H9 (cell line): ENCODE measurements around the gene TMEM107. TPM values are rescaled to one million over a fixed set of nuclear protein-coding genes. Genes with fewer than 3 reads are reported as not detected.

ENCODE experiments used
- DNase-seq: peaks from one replicate; pipeline ENCODE4 v3.0.0-alpha.2; 2017
- H2AFZ ChIP-seq: one replicate; pipeline ENCODE4 v1.6.1; 2013; ENCODE audit warnings: mild to moderate bottlenecking, low read length, control low read depth, moderate library complexity
- H2AK5ac ChIP-seq: 2 replicates; pipeline ENCODE4 v1.6.1; 2013; ENCODE audit warnings: low read length, control low read depth, mixed read lengths; ENCODE audit not compliant: insufficient read length
- H2BK120ac ChIP-seq: one replicate; pipeline ENCODE4 v1.6.1; 2013; ENCODE audit warnings: low read depth, mild to moderate bottlenecking, low read length, control low read depth, inconsistent platforms; ENCODE audit not compliant: poor library complexity, severe bottlenecking
- H2BK12ac ChIP-seq: 2 replicates; pipeline ENCODE4 v1.6.1; 2013; ENCODE audit warnings: low read length, control low read depth, mixed read lengths, low read depth; ENCODE audit not compliant: insufficient read length
- H2BK15ac ChIP-seq: 2 replicates; pipeline ENCODE4 v1.6.1; 2013; ENCODE audit warnings: low read depth, low read length, control low read depth
- H2BK20ac ChIP-seq: one replicate; pipeline ENCODE4 v1.6.1; 2013; ENCODE audit warnings: low read depth, mild to moderate bottlenecking, low read length, control low read depth, inconsistent platforms; ENCODE audit not compliant: poor library complexity, severe bottlenecking
- H2BK5ac ChIP-seq: 2 replicates; pipeline ENCODE4 v1.6.1; 2013; ENCODE audit warnings: low read length, control low read depth, mixed read lengths; ENCODE audit not compliant: insufficient read length
- H3K14ac ChIP-seq: 2 replicates; pipeline ENCODE4 v1.6.1; 2013; ENCODE audit warnings: low read length, control low read depth; ENCODE audit not compliant: insufficient read depth
- H3K18ac ChIP-seq: 2 replicates; pipeline ENCODE4 v1.6.1; 2013; ENCODE audit warnings: low read depth, mild to moderate bottlenecking, mixed read lengths, low read length, control low read depth; ENCODE audit not compliant: insufficient read length
- H3K23ac ChIP-seq: 2 replicates; pipeline ENCODE4 v1.6.1; 2013; ENCODE audit warnings: low read length, control low read depth, mixed read lengths, low read depth; ENCODE audit not compliant: insufficient read length
- H3K23me2 ChIP-seq: 2 replicates; pipeline ENCODE4 v1.6.1; 2013; ENCODE audit warnings: low read depth, mild to moderate bottlenecking, mixed read lengths, low read length, control low read depth; ENCODE audit not compliant: insufficient read length, poor library complexity, severe bottlenecking
- H3K27ac ChIP-seq: 2 replicates; pipeline ENCODE4 v1.5.1; 2013; ENCODE audit warnings: low read length, control low read depth, mixed read lengths, low read depth; ENCODE audit not compliant: insufficient read length
- H3K27me3 ChIP-seq: 2 replicates; pipeline ENCODE4 v1.6.1; 2013; ENCODE audit warnings: low read length, control low read depth, inconsistent platforms; ENCODE audit not compliant: insufficient read depth
- H3K4ac ChIP-seq: 2 replicates; pipeline ENCODE4 v1.6.1; 2013; ENCODE audit warnings: low read depth, mild to moderate bottlenecking, control low read depth, inconsistent platforms, low read length, moderate library complexity
- H3K4me1 ChIP-seq: 2 replicates; pipeline ENCODE4 v1.6.1; 2013; ENCODE audit warnings: low read length, control low read depth, inconsistent platforms; ENCODE audit not compliant: insufficient read depth
- H3K4me2 ChIP-seq: 2 replicates; pipeline ENCODE4 v1.6.1; 2013; ENCODE audit warnings: low read length, control low read depth, mixed read lengths; ENCODE audit not compliant: insufficient read length, insufficient read depth
- H3K56ac ChIP-seq: 2 replicates; pipeline ENCODE4 v1.6.1; 2013; ENCODE audit warnings: low read depth, mild to moderate bottlenecking, mixed read lengths, low read length, control low read depth; ENCODE audit not compliant: insufficient read length
- H3K79me1 ChIP-seq: 2 replicates; pipeline ENCODE4 v1.6.1; 2013; ENCODE audit warnings: low read depth, mild to moderate bottlenecking, moderate library complexity, low read length, control low read depth, inconsistent platforms; ENCODE audit not compliant: insufficient read depth, poor library complexity, severe bottlenecking
- H3K79me2 ChIP-seq: 2 replicates; pipeline ENCODE4 v1.6.1; 2013; ENCODE audit warnings: low read length, control low read depth, inconsistent platforms; ENCODE audit not compliant: insufficient read depth
- H3K9ac ChIP-seq: 2 replicates; pipeline ENCODE4 v1.6.1; 2013; ENCODE audit warnings: low read length, control low read depth, mixed read lengths; ENCODE audit not compliant: insufficient read length; ENCODE audit errors: extremely low read depth
- H3K9me3 ChIP-seq: one replicate; pipeline ENCODE4 v1.6.1; 2013; ENCODE audit warnings: low read depth, low read length, inconsistent platforms; ENCODE audit not compliant: control insufficient read depth
- H3T11ph ChIP-seq: one replicate; pipeline ENCODE4 v1.6.1; 2013; ENCODE audit warnings: mild to moderate bottlenecking, low read length, control low read depth, inconsistent platforms
- H4K20me1 ChIP-seq: one replicate; pipeline ENCODE4 v1.6.1; 2013; ENCODE audit not compliant: control insufficient read depth, insufficient read length, insufficient read depth
- H4K5ac ChIP-seq: 2 replicates; pipeline ENCODE4 v1.6.1; 2013; ENCODE audit warnings: low read depth, mild to moderate bottlenecking, mixed read lengths, low read length, control low read depth; ENCODE audit not compliant: insufficient read length
- H4K8ac ChIP-seq: replicated peaks from 2 replicates; pipeline ENCODE4 v1.6.1; 2013; ENCODE audit warnings: low read length, control low read depth, mixed read lengths, low read depth; ENCODE audit not compliant: insufficient read length
- H4K91ac ChIP-seq: 2 replicates; pipeline ENCODE4 v1.6.1; 2013; ENCODE audit warnings: low read depth, mild to moderate bottlenecking, moderate library complexity, mixed read lengths, low read length, control low read depth; ENCODE audit not compliant: insufficient read length
- H3K27ac Mint-ChIP-seq, 3 experiments: 2 replicates in 2 of 3; 3 replicates in 1 of 3; pipeline ENCODE4 v1.8.0; 2020 to 2021; ENCODE audit warnings: mixed read lengths in 3 of 3, mild to moderate bottlenecking in 1 of 3, moderate library complexity in 1 of 3
- H3K27me3 Mint-ChIP-seq: 2 replicates; pipeline ENCODE4 v1.8.0; 2021; ENCODE audit warnings: low read depth, mild to moderate bottlenecking, moderate library complexity, mixed read lengths
- H3K36me3 Mint-ChIP-seq, 3 experiments: 2 replicates in 2 of 3; 3 replicates in 1 of 3; pipeline ENCODE4 v1.8.0; 2020 to 2021; ENCODE audit warnings: low read depth in 3 of 3, mixed read lengths in 3 of 3; ENCODE audit not compliant: insufficient read depth in 1 of 3
- H3K4me1 Mint-ChIP-seq, 2 experiments: 2 replicates each; pipeline ENCODE4 v1.8.0; 2020; ENCODE audit warnings: mixed read lengths in 2 of 2
- H3K4me3 Mint-ChIP-seq, 2 experiments: 2 replicates in 1 of 2; 3 replicates in 1 of 2; pipeline ENCODE4 v1.8.0; 2020 to 2021; ENCODE audit warnings: mild to moderate bottlenecking in 2 of 2, mixed read lengths in 2 of 2, moderate library complexity in 1 of 2
- H3K9me3 Mint-ChIP-seq, 2 experiments: 2 replicates in 1 of 2; 3 replicates in 1 of 2; pipeline ENCODE4 v1.8.0; 2020; ENCODE audit warnings: mild to moderate bottlenecking in 2 of 2, mixed read lengths in 2 of 2, moderate library complexity in 1 of 2
- WGBS: extraction: QIAGEN DNeasy Blood & Tissue Kit; methylation state at CpG from one replicate; pipeline ENCODE4 v1.1.7; 2013; ENCODE audit warnings: missing lambda C conversion rate, low lambda C conversion rate, mixed read lengths; ENCODE audit not compliant: insufficient read length; ENCODE audit errors: extremely low coverage; 5-methylcytosine and 5-hydroxymethylcytosine counted together
- microRNA-seq: library from miRNA; unstranded; fragments of <30 nt; microRNA quantifications from one replicate; pipeline ENCODE4, GENCODE V29; 2020; ENCODE audit warnings: borderline microRNAs expressed
- total RNA-seq: library from RNA; stranded (reverse); gene quantifications from 2 replicates; pipeline ENCODE4 v1.2.1, GENCODE V29; 2021
- TF ChIP-seq, protein P1 (sequence below): fragments of 200-600 bp; sonication (generic); conservative IDR thresholded peaks from 3 replicates; pipeline ENCODE4 v1.8.0; 2021; ENCODE audit warnings: antibody characterized with exemption, mild to moderate bottlenecking

Gene TMEM107
- total RNA-seq, 1 experiment from 2014 or later: 12.7 TPM

DNA sequence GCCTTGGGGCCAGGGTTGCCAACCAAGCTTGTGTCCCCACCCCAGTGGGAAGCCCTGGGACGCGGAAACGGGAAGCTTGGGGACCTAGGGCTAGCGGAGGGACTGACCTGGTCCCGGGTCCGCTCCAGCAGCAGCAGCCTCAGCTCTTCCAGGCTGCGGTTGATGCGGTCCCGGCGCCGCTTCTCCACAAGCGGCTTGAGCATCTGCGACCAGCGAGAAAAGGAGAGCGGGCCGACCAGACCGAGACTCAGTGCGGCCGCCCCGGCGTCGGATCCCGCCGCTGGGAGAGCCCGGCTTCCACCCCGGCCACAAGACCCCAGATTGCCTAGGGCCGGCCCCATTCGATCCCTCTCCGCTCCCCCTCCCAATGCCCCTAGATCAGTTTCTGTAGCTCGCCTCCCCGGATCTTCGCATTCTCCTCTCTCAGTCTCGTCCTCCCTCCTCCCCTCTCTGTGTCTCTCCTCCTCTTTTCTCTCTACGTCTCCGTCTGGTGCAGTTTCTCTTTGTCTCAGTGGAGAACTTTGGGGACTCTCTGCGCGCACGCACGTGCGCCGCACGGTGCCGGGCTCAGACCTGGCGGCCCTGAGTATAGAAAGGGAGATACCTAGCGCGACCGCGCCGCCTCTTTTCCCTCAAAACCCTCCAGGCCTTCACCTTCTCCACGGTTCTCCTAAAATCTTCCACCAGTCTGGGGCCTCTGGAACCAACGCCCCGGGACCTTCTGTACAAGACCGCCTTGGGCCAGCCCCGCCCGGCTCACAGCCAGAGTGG is 53.1 kb downstream of the TMEM107 start:
- H3K4ac ChIP-seq: no peak overlapping the region
- peak overlapping the region in 1 of 3 experiments; percentile 50; a peak in 1 of 7 replicates for H3K27ac Mint-ChIP-seq
- DNase-seq: peak; percentile 63

More for the DNA sequence above, 53.1 kb downstream of the TMEM107 start:
- H3K79me2 ChIP-seq: no peaks in the 10 kb centered on the region
- no peak overlapping the region for H2BK5ac ChIP-seq
- no peak overlapping the region for H2AK5ac ChIP-seq
- H3K23ac ChIP-seq: no peak overlapping the region
- H4K5ac ChIP-seq: no peak overlapping the region
- peaks cover 34% of the 10 kb centered on the region for H3K27me3 ChIP-seq
- H3K9me3 ChIP-seq: no peaks in the 10 kb centered on the region
- no peaks in the 10 kb centered on the region; the same call in 1 of the 2 replicates for H3K4me1 ChIP-seq
- Mint-ChIP-seq H3K4me1 (peaks cover 43 to 47% of the 10 kb centered on the region in 2 experiments), H3K27me3 (peaks cover 82% of the 10 kb centered on the region), H3K4me3 (peak overlapping the region; percentile 91 to 93), H3K9me3 (peaks cover 4 to 12% of the 10 kb centered on the region in 2 experiments; a peak in 4 of 5 replicates), H3K36me3 (no peaks in the 10 kb centered on the region; a peak in 2 of 7 replicates)
- TF ChIP-seq, protein P1, sequence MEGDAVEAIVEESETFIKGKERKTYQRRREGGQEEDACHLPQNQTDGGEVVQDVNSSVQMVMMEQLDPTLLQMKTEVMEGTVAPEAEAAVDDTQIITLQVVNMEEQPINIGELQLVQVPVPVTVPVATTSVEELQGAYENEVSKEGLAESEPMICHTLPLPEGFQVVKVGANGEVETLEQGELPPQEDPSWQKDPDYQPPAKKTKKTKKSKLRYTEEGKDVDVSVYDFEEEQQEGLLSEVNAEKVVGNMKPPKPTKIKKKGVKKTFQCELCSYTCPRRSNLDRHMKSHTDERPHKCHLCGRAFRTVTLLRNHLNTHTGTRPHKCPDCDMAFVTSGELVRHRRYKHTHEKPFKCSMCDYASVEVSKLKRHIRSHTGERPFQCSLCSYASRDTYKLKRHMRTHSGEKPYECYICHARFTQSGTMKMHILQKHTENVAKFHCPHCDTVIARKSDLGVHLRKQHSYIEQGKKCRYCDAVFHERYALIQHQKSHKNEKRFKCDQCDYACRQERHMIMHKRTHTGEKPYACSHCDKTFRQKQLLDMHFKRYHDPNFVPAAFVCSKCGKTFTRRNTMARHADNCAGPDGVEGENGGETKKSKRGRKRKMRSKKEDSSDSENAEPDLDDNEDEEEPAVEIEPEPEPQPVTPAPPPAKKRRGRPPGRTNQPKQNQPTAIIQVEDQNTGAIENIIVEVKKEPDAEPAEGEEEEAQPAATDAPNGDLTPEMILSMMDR: no peak
- no peak overlapping the region for H3K27ac ChIP-seq
- no peak overlapping the region; the same call in 1 of the 2 replicates for H3K14ac ChIP-seq
- no peaks in the 10 kb centered on the region for H4K20me1 ChIP-seq
- no peaks in the 10 kb centered on the region for H3K79me1 ChIP-seq
- H2AFZ ChIP-seq: no peak overlapping the region
- H2BK15ac ChIP-seq: no peak overlapping the region
- WGBS: no CpG with 5 or more reads among the region's 55 CpGs
- H3K23me2 ChIP-seq: peaks cover 53% of the 10 kb centered on the region
- H2BK120ac ChIP-seq: no peak overlapping the region
- no peak overlapping the region for H3K18ac ChIP-seq
- H3K4me2 ChIP-seq: peak overlapping the region; percentile 66
- no peak overlapping the region for H3K9ac ChIP-seq
- H3K56ac ChIP-seq: no peak overlapping the region
- H3T11ph ChIP-seq: no peak overlapping the region
- H4K8ac ChIP-seq: no peak overlapping the region
- H2BK20ac ChIP-seq: no peak overlapping the region
- no peak overlapping the region for H4K91ac ChIP-seq
- no peak overlapping the region for H2BK12ac ChIP-seq

Small RNA genes lying within 50 kb of the gene (microRNA-seq; reads per million reads assigned to microRNA genes)
- gene MIR4521 (83.3 reads per million, percentile 70 among the genes with 10 or more reads in this experiment), gene MIR6883 (not detected)

Other genes starting within 250 kb of the TMEM107 start
- gene KCNAB3, start 246.5 kb downstream of the TMEM107 start, total RNA-seq: 5.7 and 6.4 TPM in 2 replicates
- gene TRAPPC1, start 244.4 kb downstream of the TMEM107 start, total RNA-seq: 132 and 160 TPM in 2 replicates
- gene CNTROB, start 244.2 kb downstream of the TMEM107 start, total RNA-seq: 25.8 and 30.1 TPM in 2 replicates
- gene GUCY2D, start 173.8 kb downstream of the TMEM107 start, total RNA-seq: 0.15 and 0.35 TPM in 2 replicates
- gene ALOX15B, start 137.3 kb downstream of the TMEM107 start, total RNA-seq: 0.11 TPM in 1 of 2 replicates, not detected in the other
- 0.86 and 1.2 TPM in 2 replicates for gene ALOX12B, start 88.7 kb downstream of the TMEM107 start, total RNA-seq
- gene ALOXE3, start 57.9 kb downstream of the TMEM107 start, total RNA-seq: 0.13 and 0.42 TPM in 2 replicates
- 0.26 and 0.33 TPM in 2 replicates for gene HES7, start 52.3 kb downstream of the TMEM107 start, total RNA-seq
- 36.5 and 37.2 TPM in 2 replicates for gene PER1, start 24.0 kb downstream of the TMEM107 start, total RNA-seq
- 22.8 and 22.9 TPM in 2 replicates for gene VAMP2, start 13.4 kb downstream of the TMEM107 start, total RNA-seq
- 3.1 and 3.4 TPM in 2 replicates for gene BORCS6, start 13.8 kb upstream of the TMEM107 start, total RNA-seq
- gene AURKB, start 34.2 kb upstream of the TMEM107 start, total RNA-seq: 160 and 171 TPM in 2 replicates
- 36.9 and 37.0 TPM in 2 replicates for gene CTC1, start 71.7 kb upstream of the TMEM107 start, total RNA-seq
- gene PFAS, start 72.9 kb upstream of the TMEM107 start, total RNA-seq: 224 and 228 TPM in 2 replicates
- 36.9 and 42.5 TPM in 2 replicates for gene RANGRF, start 112.3 kb upstream of the TMEM107 start, total RNA-seq
- 3.9 and 4.3 TPM in 2 replicates for gene SLC25A35, start 119.0 kb upstream of the TMEM107 start, total RNA-seq
- 0.35 and 0.39 TPM in 2 replicates for gene ARHGEF15, start 133.9 kb upstream of the TMEM107 start, total RNA-seq
- not detected in 2 replicates for gene ODF4, start 163.5 kb upstream of the TMEM107 start, total RNA-seq
- gene RPL26, start 206.8 kb upstream of the TMEM107 start, total RNA-seq: 2,434 and 2,435 TPM in 2 replicates
- 0.07 and 0.09 TPM in 2 replicates for gene RNF222, start 221.4 kb upstream of the TMEM107 start, total RNA-seq